Lung (tissue), 16 donors: ENCODE measurements around the gene OR5AS1. TPM values are rescaled to one million over a fixed set of nuclear protein-coding genes. Genes with fewer than 3 reads are reported as not detected.

Source experiments
- ATAC-seq: fragments of 200-7000 bp; cut with Tn5 transposase; one replicate; pipeline ENCODE4 v1.9.1; 2020; ENCODE audit warnings: moderate number of reproducible peaks; ENCODE audit not compliant: insufficient read depth, low FRiP score
- DNase-seq, 3 donors: peaks; one replicate each; pipeline ENCODE4 v3.0.0-alpha.2; 2013 to 2017
- H3K27ac ChIP-seq, 2 donors: one replicate each; pipeline ENCODE4 v1.5.1; 2013; ENCODE audit warnings: mild to moderate bottlenecking in 2 of 2, moderate library complexity in 2 of 2, control low read depth in 1 of 2, inconsistent platforms in 1 of 2, low read depth in 1 of 2, low read length in 1 of 2
- H3K27me3 ChIP-seq, 3 donors: one replicate each; pipeline ENCODE4 v1.5.1; 2013; ENCODE audit warnings: low read length in 2 of 3; ENCODE audit not compliant: control insufficient read depth in 3 of 3, insufficient read depth in 3 of 3
- H3K36me3 ChIP-seq, 4 donors: one replicate each; pipeline ENCODE4 v1.5.1; 2013; ENCODE audit warnings: low read length in 4 of 4, mild to moderate bottlenecking in 1 of 4, moderate library complexity in 1 of 4; ENCODE audit not compliant: control insufficient read depth in 4 of 4, insufficient read depth in 4 of 4
- H3K4me1 ChIP-seq, 5 donors: one replicate each; pipeline ENCODE4 v1.5.1; 2013; ENCODE audit warnings: low read length in 5 of 5, mild to moderate bottlenecking in 2 of 5, moderate library complexity in 1 of 5; ENCODE audit not compliant: control insufficient read depth in 5 of 5, insufficient read depth in 5 of 5
- H3K4me3 ChIP-seq: one replicate; pipeline ENCODE4 v1.5.1; 2013; ENCODE audit warnings: mild to moderate bottlenecking, control low read depth, moderate library complexity
- H3K9ac ChIP-seq, 2 donors: one replicate each; pipeline ENCODE4 v1.5.1; 2013; ENCODE audit warnings: low read length in 2 of 2, control low read depth in 1 of 2; ENCODE audit not compliant: insufficient read depth in 1 of 2
- H3K9me3 ChIP-seq, 4 donors: one replicate each; pipeline ENCODE4 v1.5.1; 2013; ENCODE audit warnings: low read length in 3 of 4, mild to moderate bottlenecking in 1 of 4, moderate library complexity in 1 of 4; ENCODE audit not compliant: control insufficient read depth in 4 of 4, insufficient read depth in 3 of 4
- CTCF ChIP-seq: IDR thresholded peaks from 2 replicates; pipeline ENCODE4 v1.5.1; 2012; ENCODE audit warnings: mild to moderate bottlenecking; ENCODE audit errors: control extremely low read depth, extremely low read depth
- WGBS, 2 donors: extraction: QIAGEN DNeasy Blood & Tissue Kit; methylation state at CpG; one replicate each; pipeline ENCODE4 v1.1.7; 2013; 5-methylcytosine and 5-hydroxymethylcytosine counted together
- long read RNA-seq, 5 donors: transcript quantifications; one replicate each; lab custom pipeline, GENCODE V29; 2026
- polyA plus RNA-seq, 2 donors: library from polyadenylated mRNA; stranded (reverse); fragments of 200-250 nt; gene quantifications; one replicate each; pipeline ENCODE4 v1.2.1, GENCODE V29; 2013
- total RNA-seq, 2 donors: library from RNA; depleted of rRNA in 1 of 2; stranded (reverse); fragments of >200 nt in 1 of 2; gene quantifications; one replicate each; pipeline ENCODE4 v1.2.1, GENCODE V29; 2014 to 2021
- donor health status: control.
- donor health status: control.
- donor health status: Bipolar disorder and iron deficiency.
- donor health status: healthy.
- donor health status: DM: yes; HTN: yes; CAD: no.

Gene OR5AS1
- total RNA-seq (not detected), polyA plus RNA-seq (not detected)
- long read RNA-seq, donor 1: 0 reads
- long read RNA-seq, donor 2: 0 reads
- long read RNA-seq, donor 3: 0 reads
- long read RNA-seq, donor 4: 0 reads
- long read RNA-seq, donor 5: 0 reads

- H3K9ac ChIP-seq: no peak within 1 kb of the TSS
- no peaks in the 10 kb centered on the region for H3K27me3 ChIP-seq
- peaks cover 0 to 11% (median 0%) of the 10 kb centered on the region in 4 donors for H3K9me3 ChIP-seq
- TF ChIP-seq CTCF: no peak
- H3K4me3 ChIP-seq: no peak within 1 kb of the TSS
- ATAC-seq (no peak), DNase-seq (no peak)
- no peaks in the 10 kb centered on the region for H3K36me3 ChIP-seq
- H3K4me1 ChIP-seq: no peaks in the 10 kb centered on the region
- H3K27ac ChIP-seq: no peak within 1 kb of the TSS
Observed at GRCh38 chr11:56027354-56027753, at the start of gene OR5AS1. Gene OR5AS1, plus strand, starts transcription at chr11:56027654. Its CDS starts 2,765 bp downstream, at chr11:56030419.

GRCh38 chr11:55994525-55994924 is 32.9 kb upstream of the OR5AS1 start, which contains the start of gene OR5F1:
Gene OR5F1, minus strand, starts transcription at chr11:55994625. Its CDS starts 0 bp downstream, at chr11:55994625.
- no peak for TF ChIP-seq CTCF
- WGBS, 2 donors: 75 to 85% methylated on average over 2 of the region's 2 CpGs

GRCh38 chr11:56010716-56011115 is 16.7 kb upstream of the OR5AS1 start:
- H3K27ac ChIP-seq: no peak overlapping the region
- TF ChIP-seq CTCF: no peak
- no peaks in the 10 kb centered on the region for H3K36me3 ChIP-seq
- DNase-seq (no peak), ATAC-seq (no peak)
- no peak overlapping the region for H3K9ac ChIP-seq
- no peaks in the 10 kb centered on the region for H3K4me1 ChIP-seq
- H3K4me3 ChIP-seq: no peak overlapping the region
- H3K27me3 ChIP-seq: no peaks in the 10 kb centered on the region
- H3K9me3 ChIP-seq: peaks cover 0 to 8% (median 2%) of the 10 kb centered on the region in 4 donors

More at GRCh38 chr11:55994525-55994924, 32.9 kb upstream of the OR5AS1 start, which contains the start of gene OR5F1:
- ATAC-seq (no peak), DNase-seq (no peak)
- no peaks in the 10 kb centered on the region for H3K9me3 ChIP-seq
- H3K4me3 ChIP-seq: no peak within 1 kb of the TSS
- no peak within 1 kb of the TSS for H3K27ac ChIP-seq
- no peaks in the 10 kb centered on the region for H3K4me1 ChIP-seq
- no peaks in the 10 kb centered on the region for H3K36me3 ChIP-seq
- no peak within 1 kb of the TSS for H3K9ac ChIP-seq
- no peaks in the 10 kb centered on the region for H3K27me3 ChIP-seq

- no peak for TF ChIP-seq CTCF
- H3K4me3 ChIP-seq: no peak overlapping the region
- DNase-seq (no peak), ATAC-seq (no peak)
- no peak overlapping the region for H3K27ac ChIP-seq
- H3K9me3 ChIP-seq: peaks cover 0 to 8% (median 3%) of the 10 kb centered on the region in 4 donors
- WGBS, 2 donors: 75 to 78% methylated on average over 2 of the region's 2 CpGs
- H3K9ac ChIP-seq: no peak overlapping the region
- no peaks in the 10 kb centered on the region for H3K36me3 ChIP-seq
- no peaks in the 10 kb centered on the region for H3K4me1 ChIP-seq
- no peaks in the 10 kb centered on the region for H3K27me3 ChIP-seq
Observed at GRCh38 chr11:56013805-56014204, 13.6 kb upstream of the OR5AS1 start.
